Retina (tissue), 1 donor: Measurements from ENCODE around the gene FBXO15.
A peak's percentile ranks its signal among the peaks of the same experiment; 100 is the strongest.

Experiments used
- DNase-seq: peaks from one replicate; pipeline ENCODE4 v3.0.0-alpha.2; 2016

The FBXO15 gene, protein sequence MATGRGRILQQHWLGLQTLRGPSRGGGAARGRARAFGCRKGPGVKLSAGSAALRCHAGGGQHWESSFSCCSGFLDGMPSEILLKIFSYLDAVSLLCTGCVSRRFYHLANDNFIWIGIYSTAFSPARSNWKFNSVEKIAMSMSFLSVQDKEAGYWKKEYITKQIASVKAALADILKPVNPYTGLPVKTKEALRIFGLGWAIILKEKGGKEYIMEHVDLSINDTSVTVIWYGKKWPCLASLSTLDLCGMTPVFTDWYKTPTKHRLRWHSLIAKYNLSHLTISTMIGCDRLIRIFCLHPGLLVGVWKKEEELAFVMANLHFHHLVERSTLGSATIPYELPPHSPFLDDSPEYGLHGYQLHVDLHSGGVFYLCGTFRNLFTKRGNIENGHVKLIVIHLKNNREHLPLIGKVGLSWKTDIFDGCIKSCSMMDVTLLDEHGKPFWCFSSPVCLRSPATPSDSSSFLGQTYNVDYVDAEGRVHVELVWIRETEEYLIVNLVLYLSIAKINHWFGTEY

DNA sequence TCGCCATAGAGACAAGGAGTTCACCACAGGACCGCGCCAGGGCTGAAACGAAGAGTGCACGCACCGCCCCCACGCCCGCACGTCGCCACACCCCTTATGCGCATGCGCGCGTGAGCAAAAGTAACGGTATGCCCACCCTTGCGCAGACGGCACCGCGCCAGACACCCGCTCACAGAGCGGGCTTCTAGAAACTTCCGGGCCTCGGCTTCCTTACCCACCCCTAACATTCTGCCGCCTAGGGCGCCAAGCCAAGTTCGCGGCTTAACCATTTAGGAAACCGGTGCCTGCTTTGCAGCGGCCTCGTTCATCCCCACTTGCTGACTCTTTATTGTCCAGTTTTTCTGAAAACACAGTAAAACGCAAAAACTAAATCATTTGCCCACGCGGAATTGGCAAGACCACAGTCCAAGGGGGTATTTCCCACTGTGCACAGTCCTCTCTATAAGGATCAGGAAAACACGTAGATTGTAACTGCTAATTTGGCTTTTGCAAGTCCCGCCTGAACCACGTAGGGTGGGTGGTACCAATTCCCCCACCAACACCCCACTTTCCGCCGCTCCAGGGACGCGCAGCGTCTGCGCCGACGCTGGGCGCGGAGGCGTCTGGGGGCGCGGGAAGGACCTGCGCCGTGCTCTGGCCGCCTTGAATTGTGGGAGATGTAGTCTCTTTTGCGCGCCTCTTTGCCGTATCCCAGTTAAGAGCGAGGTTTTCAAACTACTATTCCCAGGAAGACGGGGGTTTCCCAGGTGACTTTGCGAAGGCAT, at the start of gene FBXO15, which contains the start of gene TIMM21:
TSS of gene FBXO15 (minus strand) at position 56 of the 764 bp plus-strand sequence. CDS start at position 7, 49 bp downstream.
TSS of gene TIMM21 (plus strand) at position 745 of the 764 bp plus-strand sequence. CDS start 286 bp downstream, outside the sequence.
- peak; percentile 98 for DNase-seq

DNA sequence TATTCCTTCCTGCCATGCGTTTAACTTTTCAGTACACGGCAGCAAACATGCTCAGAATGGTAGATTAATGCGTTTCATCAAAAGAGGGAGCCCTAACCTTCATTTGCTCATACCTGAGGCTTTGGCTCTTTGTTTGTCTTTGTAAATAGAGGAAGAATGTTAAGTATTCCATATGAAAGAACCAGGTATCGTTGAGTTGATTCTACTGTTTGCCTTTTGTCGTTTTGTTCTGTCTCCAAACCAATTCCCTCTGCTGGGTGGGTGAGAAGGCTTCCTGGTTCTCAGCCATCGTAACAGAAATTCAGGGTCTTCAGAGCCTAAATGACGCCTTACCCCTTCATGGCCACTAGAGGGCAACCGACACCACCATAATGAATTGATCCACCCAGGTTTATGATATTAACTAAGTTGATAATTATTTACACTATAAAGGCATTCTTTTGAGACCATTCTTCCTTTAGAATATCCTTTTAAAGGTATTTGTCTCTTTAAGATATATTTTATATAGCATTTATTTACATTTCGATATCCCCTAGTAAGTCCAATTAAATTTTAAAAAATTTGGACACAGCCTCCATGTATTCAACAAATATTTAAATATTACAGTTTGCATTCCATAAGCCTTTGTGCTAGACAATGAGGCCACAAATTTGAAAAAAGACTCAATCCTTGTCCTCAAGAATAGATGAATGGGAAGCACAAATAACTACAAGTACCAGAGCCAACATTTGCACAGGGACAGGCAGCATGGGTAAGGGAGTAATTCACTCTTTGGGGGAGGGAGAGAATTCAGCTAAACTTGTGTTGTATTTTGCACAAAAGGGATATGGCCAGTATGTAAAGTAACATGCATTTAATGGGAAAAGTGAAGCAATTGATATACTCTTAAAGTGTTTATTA, 48.8 kb upstream of the FBXO15 start:
- DNase-seq, result peak; percentile 86

DNA sequence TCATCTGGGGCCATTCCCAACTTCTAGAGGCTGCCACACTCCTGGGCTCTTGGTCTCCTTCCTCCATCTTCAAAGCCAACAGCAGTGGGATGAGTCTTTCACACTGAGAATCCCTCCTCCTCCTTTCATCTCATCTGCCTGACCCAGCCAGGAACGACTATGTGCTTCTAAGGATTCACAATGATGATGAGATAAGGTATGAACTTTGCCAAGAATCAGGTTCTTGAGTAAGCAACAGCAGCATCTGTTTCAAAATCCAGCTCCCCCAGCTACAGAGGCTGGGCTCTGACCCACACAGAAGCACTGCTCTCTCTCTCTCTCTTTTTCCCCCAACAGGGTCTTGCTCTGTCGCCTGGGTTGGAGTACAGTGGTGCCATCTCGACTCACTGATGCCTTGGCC, 47.1 kb upstream of the FBXO15 start:
- DNase-seq, result no peak

DNA sequence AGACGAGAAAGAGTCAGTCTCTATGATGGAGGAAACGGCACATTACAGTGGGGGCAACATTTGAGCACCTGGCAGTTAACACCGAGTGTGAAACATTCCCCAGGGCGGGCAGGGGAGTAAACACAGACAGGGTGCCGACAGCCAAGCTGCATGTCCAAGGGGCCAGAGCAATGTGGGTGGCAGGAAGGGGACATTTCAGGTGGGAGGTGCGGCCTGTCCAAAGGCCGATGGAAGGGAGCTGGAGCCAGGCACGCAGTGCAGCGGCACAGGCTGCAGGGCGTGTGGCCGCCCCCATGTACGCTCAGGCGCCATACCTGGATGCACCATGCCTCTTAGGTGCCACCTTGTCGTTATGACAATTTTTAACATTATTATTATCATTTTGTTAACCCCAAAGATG, 43.9 kb upstream of the FBXO15 start:
- no peak for DNase-seq

DNA sequence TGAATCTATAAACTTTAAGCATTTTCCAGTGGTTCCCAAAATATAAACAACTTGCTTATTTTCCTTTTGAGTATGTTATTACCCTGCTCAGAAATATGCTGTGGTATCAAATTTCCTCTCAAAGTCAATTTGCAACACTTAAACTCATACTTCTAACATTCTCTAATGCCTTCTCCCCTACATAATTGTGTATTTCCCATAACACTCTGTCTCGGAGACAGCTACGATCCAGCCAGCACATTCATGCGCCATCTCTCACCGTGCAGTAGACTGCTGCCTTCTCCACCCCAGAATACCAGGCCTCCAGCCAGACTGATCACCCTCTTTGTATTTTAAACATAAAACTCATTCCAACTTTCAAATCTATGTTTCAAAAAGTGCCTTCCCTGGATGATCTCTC, 42.5 kb upstream of the FBXO15 start:
- no peak for DNase-seq

DNA sequence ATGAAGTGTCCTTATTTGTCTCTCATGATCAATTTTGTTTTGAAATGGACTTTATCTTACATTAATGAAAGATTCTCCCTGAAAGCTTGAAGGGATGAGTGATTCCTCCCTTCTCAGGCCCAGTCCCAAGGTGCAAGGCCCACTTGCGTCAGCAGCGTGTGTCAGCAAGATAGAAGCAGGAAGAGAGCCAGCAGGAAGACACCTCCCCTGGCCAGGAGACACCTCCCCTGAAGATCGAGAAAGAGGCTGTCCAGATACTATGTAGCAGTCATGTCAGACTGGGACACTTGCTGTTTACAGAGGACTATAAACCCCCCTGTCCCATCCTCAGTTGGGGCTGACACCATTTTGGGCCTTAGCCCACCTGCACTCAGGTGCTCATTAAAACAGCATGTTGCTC, 39.0 kb upstream of the FBXO15 start:
- DNase-seq, result no peak

DNA sequence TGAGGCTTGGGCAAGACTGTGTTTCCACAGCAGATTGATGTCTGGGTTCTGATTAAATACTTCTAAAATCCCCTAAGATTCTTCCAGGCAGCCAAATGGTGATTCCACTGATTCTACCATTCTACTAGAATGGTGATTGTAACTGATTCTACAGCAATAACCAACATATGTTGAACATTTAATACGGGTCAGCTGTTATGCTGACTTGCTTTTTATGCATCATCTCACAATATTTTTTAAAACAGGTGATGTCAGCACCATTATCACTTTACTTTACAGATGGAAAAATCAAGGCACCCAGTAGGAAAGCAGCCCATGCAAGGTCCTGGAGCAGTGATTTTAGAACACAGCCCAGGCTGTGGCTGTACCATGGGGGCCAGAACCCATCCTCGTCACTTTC, 38.2 kb upstream of the FBXO15 start:
- DNase-seq, result no peak

DNA sequence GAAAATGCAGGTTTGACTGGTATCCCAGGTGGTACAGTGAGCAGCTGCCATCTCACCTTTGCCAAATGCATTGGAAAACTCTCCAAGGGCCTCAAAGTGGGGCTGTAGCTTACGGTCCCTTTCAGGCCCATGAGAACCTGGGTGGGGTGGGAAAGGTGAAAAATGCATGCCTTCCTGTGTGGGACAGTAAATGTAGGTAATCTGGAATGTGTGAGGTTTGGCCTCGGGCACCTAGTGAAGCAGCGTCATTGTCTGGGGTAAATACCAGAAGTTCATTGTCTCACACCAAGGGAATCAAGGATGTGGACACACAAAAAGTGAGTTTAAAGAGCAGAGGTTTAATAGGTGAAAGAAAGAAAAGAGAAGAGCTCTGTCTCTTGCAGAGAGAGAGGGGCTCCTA, 37.2 kb upstream of the FBXO15 start:
- DNase-seq, result no peak

DNA sequence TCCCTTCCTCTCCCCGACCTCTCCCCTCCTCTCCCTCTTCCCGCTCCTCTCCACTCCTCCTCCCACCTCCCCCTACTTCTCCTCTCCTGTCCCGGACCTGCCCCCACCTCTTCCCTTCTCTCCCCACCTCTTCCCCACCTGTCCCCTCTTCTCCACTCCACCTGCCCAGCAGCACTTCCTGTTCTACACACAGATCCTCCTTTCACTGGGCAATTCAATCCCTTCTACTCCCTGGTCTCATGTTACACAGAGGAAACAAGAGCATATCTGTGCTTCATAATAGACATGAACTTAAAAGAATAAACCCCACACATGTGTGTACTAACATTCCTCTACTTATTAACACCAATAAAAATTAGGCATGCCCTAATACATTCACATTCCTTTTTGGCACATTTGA, 35.5 kb upstream of the FBXO15 start:
- DNase-seq, result no peak

DNA sequence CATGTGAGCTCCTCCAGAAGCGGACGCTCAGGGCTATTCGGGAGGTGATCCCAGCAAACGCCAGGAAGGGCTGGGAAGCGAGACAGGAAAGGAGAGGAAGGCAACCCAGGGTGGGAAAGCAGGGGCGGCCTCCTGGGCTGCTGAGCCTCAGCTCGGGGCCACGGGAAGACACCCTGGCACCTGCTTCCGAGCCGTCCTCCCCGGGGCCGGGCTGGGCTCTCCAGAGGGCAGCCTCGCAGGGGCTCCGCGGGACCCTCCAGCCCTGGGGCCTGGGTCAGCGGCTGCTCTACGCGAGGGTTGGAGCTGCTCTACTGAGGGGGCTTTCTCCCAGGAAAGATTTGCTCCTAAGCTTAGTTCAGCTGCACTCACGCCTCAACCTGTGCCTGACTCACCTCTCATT, 34.7 kb upstream of the FBXO15 start:
- DNase-seq, result no peak

DNA sequence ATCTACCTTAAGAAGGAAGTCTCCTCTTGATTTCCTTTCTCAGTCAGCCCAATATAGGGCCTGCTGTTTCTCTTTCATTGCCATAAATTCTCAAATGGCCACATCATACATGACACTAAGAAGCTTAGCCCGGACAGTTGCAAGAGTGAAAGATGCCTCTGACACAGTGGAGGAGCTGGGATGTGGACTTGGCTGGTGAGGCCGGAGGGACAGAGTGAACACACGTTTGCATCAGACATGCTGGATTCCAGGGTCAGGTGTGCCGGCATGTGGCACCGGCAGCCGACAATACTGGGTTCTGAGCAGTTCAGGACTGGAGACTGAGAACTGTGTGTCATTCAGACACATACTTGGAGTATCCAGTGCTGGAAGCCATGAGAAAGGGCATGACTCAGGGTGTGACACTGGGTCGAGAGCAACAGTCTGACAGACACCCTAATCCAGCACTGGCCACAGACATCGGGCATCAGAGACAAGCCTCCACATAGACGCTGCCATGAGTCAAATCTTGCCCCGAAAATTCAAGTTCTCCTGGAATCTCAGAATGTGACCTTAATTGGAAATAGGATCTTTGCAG, 32.1 kb upstream of the FBXO15 start:
- no peak for DNase-seq

DNA sequence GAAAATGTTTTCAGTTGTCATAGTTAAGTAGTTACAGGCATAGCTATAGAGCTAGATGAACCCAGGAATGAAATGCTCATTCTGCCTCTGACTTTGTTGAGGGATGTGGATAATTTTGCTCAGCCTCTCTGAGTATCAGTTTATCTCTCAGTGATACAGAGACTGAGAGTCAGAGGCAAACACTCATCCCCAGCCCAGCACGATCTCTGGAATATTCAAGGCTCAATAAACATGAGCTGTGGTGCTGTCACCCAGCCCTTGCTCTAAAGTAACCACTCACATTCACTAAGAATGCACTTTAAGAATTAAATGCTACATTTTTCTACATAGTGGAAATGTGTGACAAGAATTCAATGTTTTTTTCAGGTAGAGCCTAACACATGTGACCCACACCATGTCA, 31.2 kb upstream of the FBXO15 start:
- no peak for DNase-seq

DNA sequence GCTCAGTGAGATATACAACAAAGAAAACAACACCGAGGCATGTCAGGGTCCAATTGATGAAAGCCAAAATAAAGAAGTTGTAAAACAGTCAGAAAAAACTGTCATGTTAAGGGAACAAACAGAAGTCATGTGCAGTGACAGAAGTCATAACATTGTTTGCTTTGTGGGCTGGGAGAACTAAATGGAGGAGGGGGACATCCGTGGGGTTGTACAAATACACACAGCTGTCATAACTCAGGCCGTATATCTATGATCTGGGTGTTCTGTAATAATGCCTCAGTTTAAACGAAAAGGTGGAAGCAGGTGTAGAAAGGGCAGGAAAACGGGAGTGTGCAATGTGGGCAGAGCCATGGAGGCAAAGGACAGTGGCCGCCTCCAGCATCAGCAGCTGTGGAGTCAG, 28.0 kb upstream of the FBXO15 start:
- DNase-seq, result no peak

DNA sequence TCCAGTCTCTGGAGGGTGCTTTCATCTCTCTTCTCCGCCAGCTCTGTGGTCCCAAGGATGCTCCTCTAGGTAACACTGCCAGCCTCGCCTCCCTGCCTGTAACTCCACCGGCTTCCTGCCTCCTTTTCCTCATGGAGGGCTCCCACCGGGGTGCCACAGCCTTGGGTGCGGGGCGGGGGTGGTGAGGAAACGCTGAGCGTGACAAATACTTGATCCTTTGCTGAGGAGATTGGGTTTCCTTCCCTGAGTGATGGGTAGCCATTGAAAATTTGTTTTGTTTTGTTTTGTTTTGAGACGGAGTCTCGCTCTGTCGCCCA, 25.8 kb upstream of the FBXO15 start:
- no peak for DNase-seq

DNA sequence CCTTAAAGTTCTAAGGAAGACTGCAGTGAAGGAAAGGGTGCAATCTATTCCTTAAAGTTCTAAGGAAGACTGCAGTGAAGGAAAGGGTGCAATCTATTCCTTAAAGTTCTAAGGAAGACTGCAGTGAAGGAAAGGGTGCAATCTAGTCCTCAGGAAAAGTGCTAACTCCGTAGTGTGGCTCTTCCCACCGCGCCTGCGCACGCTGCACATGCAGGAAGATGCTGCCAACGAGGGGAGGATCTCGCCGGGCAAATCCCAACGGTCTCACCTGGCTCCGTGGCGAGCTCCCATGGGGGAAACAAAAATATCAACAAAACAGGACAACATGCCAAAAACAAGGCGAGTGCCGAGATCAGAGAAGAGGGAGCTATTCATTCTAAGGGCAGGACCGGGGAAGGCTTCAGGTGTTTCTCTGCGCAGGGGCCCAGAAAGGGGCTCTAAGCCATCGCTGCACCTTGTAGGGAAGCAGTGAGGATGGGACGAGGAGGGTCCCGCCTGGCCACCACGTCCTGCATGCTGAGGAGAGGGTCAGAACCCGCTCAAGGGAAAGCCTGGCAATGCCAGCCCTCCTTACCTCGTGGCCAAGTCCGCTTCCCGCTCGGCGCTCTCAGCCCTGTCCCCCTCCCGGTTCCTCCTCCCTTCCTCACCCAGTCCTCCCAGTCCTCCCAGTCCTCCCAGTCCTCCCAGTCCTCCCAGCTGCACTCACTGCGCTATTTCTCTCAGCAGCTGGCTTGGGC, 25.2 kb upstream of the FBXO15 start:
- no peak for DNase-seq

DNA sequence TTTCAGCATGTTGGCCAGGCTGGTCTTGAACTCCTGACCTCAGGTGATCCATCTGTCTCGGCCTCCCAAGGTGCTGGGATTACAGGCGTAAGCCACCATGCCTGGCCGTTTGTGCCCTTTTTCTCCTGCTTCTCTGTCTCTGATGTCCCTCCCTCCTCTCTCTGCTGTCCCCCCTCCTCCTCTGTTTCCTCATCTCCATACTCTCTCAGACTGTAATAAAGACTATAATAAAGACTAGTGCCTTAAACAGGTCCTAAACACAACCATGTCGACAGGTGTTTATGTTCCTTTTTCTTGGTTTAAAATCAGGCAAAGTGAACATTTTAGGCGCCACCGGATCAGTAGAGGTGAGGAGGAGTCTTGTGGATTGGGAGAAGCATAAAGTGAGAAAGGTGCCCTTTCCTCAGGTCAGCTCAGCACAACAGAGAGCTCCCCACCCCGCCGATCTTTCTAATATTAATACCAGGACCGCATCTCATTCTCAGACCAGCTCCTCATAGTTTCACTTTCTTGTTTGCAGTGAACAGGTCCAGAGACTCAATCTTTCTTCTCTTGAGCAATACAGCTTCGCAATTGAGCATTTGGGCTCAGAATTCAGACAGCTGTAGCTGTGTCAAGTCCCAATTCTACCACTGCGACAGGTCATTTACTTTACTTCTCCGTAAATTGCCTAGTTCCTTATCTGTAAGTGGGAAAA, 24.4 kb upstream of the FBXO15 start:
- DNase-seq, result no peak

DNA sequence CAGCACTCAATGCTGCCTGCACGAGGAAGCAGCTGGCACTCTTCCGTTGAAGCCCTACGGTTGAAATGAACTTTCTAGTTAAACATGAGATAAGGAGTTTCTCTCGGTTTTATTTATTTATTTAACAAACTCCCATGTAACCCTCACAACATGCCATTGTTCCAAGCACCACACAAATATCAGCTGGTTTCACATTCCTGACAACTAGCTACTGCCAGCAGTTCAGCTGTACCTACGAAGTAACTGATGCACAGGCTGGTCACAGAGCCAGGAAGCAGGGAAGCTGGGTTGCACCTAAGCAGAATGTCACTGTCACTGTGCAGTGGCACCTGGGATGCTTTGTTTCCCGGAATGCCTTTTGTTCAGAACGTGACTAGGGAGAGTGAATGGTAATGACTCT, 18.8 kb upstream of the FBXO15 start:
- DNase-seq, result no peak

DNA sequence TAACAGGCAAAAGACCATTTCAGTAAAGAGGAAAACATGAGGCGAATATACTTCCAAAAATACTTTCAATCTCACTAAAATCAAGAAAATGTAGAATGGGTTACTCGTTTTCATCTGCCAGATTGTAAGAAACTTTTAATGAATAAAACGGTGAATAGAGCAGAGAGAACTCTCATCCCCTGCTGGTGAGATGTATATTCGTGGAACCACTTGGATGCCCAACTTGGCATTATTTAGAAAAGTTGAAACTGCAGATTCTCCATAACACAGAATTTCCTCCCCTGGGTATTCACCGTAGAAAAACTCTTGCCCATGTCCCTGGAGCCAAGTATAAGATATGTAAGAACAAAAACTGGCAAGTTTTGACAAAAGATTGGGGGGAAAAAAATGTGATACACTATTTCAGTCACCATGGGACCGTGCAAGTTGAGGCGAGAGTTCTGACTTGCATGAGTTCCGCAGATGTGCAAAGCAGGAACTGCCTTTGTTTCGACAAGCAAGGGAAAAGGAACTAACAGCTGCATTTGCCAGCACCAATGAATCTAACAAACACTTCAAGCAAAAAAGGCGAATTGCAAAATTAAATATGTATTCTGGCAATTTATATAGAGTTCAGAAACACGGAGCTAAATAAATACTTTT, 15.5 kb upstream of the FBXO15 start:
- DNase-seq, result no peak

DNA sequence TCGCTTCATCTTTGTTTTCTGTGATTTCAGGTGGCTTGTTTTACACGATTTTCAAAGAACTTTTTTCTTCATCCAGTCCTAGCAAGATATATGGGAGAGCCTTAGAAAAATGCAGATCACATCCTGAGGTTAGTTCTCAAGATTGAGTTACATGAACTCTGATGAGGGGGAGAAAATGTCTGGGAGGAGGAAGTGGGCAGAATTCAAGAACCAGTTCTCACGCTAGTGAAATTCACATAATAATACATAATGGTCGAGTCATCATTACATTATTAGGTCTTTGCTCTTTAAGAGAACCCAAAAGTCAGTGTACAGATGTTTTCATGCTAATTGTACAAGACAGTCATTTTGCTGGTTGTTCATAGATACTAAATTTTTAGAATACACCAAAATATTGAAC, 7.6 kb upstream of the FBXO15 start:
- DNase-seq, result no peak

DNA sequence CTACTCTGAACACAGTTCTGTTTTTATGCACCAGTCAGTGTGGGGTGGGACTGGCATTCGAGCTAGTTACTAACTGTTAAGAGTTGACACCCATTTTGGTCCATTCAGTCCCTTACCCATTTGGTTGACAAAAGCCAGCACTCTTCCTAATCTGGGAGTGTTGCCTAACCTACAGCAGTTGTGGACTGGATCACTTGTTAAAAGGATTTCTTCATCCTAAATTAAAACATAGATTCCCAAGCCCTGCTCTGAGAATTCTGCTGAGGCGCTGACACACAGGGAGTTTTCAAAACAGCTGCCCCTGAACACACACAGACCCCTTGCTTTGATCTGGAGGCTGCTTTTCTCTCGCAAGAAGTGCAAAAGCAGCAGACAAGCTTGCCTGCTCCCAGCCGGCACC, 7.1 kb upstream of the FBXO15 start:
- DNase-seq, result no peak

DNA sequence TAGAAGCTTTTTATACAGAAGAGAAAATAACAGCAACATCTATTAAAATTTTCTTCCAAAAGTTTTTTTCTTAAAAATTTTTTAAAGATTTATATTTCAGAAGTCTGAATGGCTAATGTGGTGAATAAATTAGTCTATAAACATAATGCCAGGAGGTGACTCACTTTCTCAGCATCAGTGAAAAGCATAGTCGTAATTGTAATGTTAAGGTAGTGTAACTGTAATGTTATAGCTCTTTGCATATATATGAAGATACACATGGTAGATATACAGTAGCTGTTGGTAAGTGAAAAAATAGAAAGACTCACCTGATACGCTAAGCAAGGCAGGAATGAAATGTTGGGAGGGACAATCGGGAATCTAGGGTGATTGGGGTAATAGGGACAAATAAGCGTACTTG, 6.2 kb upstream of the FBXO15 start:
- no peak for DNase-seq
